Erythroblast (primary cell): ENCODE measurements around the gene FAAP100.

Experiments
- GATA1 ChIP-seq: IDR thresholded peaks from 2 replicates; pipeline ENCODE4 v1.6.1; 2011; ENCODE audit warnings: low read depth, mild to moderate bottlenecking, control low read depth, low read length, moderate library complexity
- POLR2A ChIP-seq: IDR thresholded peaks from 2 replicates; pipeline ENCODE4 v1.6.1; 2011; ENCODE audit warnings: mild to moderate bottlenecking, low read length

- no peak for TF ChIP-seq POLR2A
- no peak for TF ChIP-seq GATA1
These were observed 43.4 kb downstream of the FAAP100 start for GRCh38 chr17:81508639-81509206.
